22Rv1 (cell line): ENCODE results near the gene FLVCR2.

Experiments
- ZFX ChIP-seq: fragments of 450-650 bp; IDR thresholded peaks from 2 replicates; pipeline ENCODE4 v1.6.1; 2017; ENCODE audit warnings: antibody characterized with exemption, borderline replicate concordance
- TF ChIP-seq, protein P1 (sequence below): fragments of 450-650 bp; IDR thresholded peaks from 2 replicates; pipeline ENCODE4 v1.5.1; 2017; ENCODE audit warnings: mild to moderate bottlenecking

DNA sequence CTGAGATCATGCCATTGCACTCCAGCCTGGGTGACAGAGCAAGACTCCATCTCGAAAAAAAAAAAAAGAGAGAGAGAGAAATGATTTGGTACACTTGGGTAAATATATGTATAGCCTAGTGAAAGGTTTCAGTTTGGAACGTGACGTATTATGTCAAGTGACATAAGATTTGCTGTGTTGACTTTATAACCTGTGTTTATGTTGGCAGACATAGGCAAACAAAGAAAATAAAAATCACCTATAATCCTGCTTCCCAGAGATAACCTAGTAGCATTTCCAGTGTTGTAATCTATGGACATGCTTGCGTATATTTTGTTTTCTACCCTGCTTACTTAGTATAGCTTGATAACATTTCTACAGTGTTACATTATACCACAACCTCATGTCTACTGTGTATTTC, 65.6 kb downstream of the FLVCR2 start:
- TF ChIP-seq, protein P1, sequence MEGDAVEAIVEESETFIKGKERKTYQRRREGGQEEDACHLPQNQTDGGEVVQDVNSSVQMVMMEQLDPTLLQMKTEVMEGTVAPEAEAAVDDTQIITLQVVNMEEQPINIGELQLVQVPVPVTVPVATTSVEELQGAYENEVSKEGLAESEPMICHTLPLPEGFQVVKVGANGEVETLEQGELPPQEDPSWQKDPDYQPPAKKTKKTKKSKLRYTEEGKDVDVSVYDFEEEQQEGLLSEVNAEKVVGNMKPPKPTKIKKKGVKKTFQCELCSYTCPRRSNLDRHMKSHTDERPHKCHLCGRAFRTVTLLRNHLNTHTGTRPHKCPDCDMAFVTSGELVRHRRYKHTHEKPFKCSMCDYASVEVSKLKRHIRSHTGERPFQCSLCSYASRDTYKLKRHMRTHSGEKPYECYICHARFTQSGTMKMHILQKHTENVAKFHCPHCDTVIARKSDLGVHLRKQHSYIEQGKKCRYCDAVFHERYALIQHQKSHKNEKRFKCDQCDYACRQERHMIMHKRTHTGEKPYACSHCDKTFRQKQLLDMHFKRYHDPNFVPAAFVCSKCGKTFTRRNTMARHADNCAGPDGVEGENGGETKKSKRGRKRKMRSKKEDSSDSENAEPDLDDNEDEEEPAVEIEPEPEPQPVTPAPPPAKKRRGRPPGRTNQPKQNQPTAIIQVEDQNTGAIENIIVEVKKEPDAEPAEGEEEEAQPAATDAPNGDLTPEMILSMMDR, result no peak
- no peak for TF ChIP-seq ZFX
